Measurements from ENCODE around the gene CHIC1. TPM values are rescaled to one million over a fixed set of nuclear protein-coding genes. Genes with fewer than 3 reads are reported as not detected.
A peak's percentile ranks its signal among the peaks of the same experiment; 100 is the strongest.
"Not testable (repeated sequence)": the region's sequence is repeated elsewhere in the genome, so short reads cannot be mapped to it uniquely, and the experiment has no call there.

CHIC1 gene
- total RNA-seq, 1 donor from 2014 or later: 17.8 TPM

DNA sequence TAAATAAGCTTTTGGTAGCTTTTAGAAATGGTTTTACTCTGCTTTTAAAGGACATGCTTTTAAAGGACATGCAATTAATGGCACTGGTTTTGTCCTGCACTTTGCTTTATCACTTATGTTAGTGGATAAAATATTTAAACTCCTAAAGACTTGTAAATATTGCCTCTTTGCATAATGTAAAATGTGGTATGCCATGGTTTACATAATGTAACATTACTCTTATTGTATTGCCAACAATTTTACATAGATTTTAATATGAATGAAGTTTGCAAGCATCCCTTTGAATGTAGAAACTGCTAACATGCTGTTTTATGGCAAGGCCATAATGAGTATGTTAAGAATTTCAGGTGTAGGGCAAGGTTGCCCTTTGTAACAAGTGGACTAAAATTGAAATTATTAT lies 118.4 kb downstream of the CHIC1 start:
- Mint-ChIP-seq H3K27ac (no peak overlapping the region), H3K4me3 (no peak overlapping the region), H3K36me3 (no peaks in the 10 kb centered on the region), H3K27me3 (ENCODE audit: insufficient read depth, low read depth) (no peaks in the 10 kb centered on the region), H3K4me1 (no peaks in the 10 kb centered on the region), H3K9me3 (peaks cover 8% of the 10 kb centered on the region)
- Histone ChIP-seq H3K79me2 (ENCODE audit: low read depth) (no peaks in the 10 kb centered on the region), H3K9me3 (ENCODE audit: low read depth) (peaks cover 5% of the 10 kb centered on the region), H4K20me1 (ENCODE audit: low read depth) (no peaks in the 10 kb centered on the region), H3K4me1 (no peaks in the 10 kb centered on the region), H2AFZ (replicated peaks) (no peak overlapping the region), H3K9ac (no peak overlapping the region), H3K27ac (no peak overlapping the region), H3K4me2 (no peak overlapping the region), H3F3A (ENCODE audit: low read depth) (no peaks in the 10 kb centered on the region), H3K27me3 (no peaks in the 10 kb centered on the region), H3K36me3 (no peaks in the 10 kb centered on the region), H3K4me3 (no peak overlapping the region)
- TF ChIP-seq, protein P1, sequence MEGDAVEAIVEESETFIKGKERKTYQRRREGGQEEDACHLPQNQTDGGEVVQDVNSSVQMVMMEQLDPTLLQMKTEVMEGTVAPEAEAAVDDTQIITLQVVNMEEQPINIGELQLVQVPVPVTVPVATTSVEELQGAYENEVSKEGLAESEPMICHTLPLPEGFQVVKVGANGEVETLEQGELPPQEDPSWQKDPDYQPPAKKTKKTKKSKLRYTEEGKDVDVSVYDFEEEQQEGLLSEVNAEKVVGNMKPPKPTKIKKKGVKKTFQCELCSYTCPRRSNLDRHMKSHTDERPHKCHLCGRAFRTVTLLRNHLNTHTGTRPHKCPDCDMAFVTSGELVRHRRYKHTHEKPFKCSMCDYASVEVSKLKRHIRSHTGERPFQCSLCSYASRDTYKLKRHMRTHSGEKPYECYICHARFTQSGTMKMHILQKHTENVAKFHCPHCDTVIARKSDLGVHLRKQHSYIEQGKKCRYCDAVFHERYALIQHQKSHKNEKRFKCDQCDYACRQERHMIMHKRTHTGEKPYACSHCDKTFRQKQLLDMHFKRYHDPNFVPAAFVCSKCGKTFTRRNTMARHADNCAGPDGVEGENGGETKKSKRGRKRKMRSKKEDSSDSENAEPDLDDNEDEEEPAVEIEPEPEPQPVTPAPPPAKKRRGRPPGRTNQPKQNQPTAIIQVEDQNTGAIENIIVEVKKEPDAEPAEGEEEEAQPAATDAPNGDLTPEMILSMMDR (IDR thresholded peaks at IDR 0.05): no peak
- TF ChIP-seq EZH2phosphoT487 (IDR thresholded peaks at IDR 0.05): no peak
- no peak for DNase-seq (ENCODE audit: low spot score)

DNA sequence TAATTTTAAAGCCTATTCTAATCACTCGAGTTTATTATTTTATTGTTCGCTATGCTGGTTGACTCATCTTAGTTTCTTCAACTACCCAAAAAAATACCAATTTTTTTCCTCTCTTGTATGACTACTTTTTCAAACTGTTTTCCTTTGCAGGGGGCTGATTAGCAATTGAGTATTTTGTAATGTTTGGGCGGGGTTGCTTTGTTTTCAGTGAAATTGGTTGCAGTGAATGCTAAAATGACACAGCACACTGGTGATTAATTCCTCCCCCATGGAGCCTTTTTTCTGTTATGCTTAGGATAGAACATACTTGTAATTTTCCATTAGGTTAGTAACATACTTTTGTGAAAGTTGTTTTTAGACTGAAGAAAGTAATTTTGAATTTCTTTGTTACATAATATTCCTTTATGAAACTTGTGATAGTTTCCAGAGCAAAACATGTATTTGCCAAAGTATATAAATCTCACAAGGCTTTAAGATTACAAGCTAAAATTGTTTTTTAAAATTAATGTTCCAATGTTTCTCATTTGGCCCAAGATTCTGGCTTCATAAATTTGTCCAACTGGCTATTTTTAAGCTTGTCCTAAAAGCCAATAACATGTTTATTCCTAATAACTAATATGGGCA lies 120.4 kb downstream of the CHIC1 start:
- no peaks in the 10 kb centered on the region for H3F3A ChIP-seq (ENCODE audit: low read depth)
- H3K9ac ChIP-seq: no peak overlapping the region
- Mint-ChIP-seq H3K4me3 (no peak overlapping the region), H3K27ac (no peak overlapping the region), H3K27me3 (ENCODE audit: insufficient read depth, low read depth) (no peaks in the 10 kb centered on the region), H3K4me1 (no peaks in the 10 kb centered on the region), H3K36me3 (peaks cover 2% of the 10 kb centered on the region), H3K9me3 (peaks cover 2% of the 10 kb centered on the region)
- no peak for TF ChIP-seq EZH2phosphoT487 (IDR thresholded peaks at IDR 0.05)
- TF ChIP-seq, protein P1 (IDR thresholded peaks at IDR 0.05): no peak
- TF ChIP-seq EZH2 (IDR thresholded peaks at IDR 0.05): no peak
- H3K79me2 ChIP-seq (ENCODE audit: low read depth): no peaks in the 10 kb centered on the region
- DNase-seq (ENCODE audit: low spot score): no peak
- peaks cover 10% of the 10 kb centered on the region for H3K9me3 ChIP-seq (ENCODE audit: low read depth)
- no peak overlapping the region for H3K4me3 ChIP-seq
- H4K20me1 ChIP-seq (ENCODE audit: low read depth): no peaks in the 10 kb centered on the region
- no peaks in the 10 kb centered on the region for H3K27me3 ChIP-seq
- H2AFZ ChIP-seq (replicated peaks): no peak overlapping the region
- H3K36me3 ChIP-seq: no peaks in the 10 kb centered on the region
- no peak overlapping the region for H3K4me2 ChIP-seq
- no peaks in the 10 kb centered on the region for H3K4me1 ChIP-seq
- no peak overlapping the region for H3K27ac ChIP-seq

DNA sequence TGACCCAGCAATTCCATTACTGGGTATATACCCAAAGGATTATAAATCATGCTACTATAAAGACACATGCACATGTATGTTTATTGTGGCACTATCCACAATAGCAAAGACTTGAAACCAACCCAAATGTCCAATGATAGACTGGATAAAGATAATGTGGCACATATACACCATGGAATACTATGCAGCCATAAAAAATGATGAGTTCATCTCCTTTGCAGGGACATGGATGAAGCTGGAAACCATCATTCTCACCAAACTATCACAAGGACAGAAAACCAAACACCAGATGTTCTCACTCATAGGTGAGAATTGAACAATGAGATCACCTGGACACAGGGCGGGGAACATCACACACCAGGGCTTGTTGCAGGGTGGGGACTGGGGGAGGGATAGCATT lies 144.0 kb downstream of the CHIC1 start:
- H3K27ac ChIP-seq; H3K27me3 Mint-ChIP-seq (ENCODE audit: insufficient read depth, low read depth); H3K4me3 ChIP-seq; H3K4me2 ChIP-seq; H2AFZ ChIP-seq (replicated peaks); H3K36me3 ChIP-seq; H3K79me2 ChIP-seq (ENCODE audit: low read depth); H3K36me3 Mint-ChIP-seq; H3K9me3 ChIP-seq (ENCODE audit: low read depth); DNase-seq (ENCODE audit: low spot score); H3F3A ChIP-seq (ENCODE audit: low read depth); H3K4me1 ChIP-seq; H3K9ac ChIP-seq; H3K27ac Mint-ChIP-seq; H4K20me1 ChIP-seq (ENCODE audit: low read depth); H3K4me3 Mint-ChIP-seq; H3K27me3 ChIP-seq; H3K4me1 Mint-ChIP-seq: not testable (repeated sequence)
- peaks cover 29% of the 10 kb centered on the region for H3K9me3 Mint-ChIP-seq

DNA sequence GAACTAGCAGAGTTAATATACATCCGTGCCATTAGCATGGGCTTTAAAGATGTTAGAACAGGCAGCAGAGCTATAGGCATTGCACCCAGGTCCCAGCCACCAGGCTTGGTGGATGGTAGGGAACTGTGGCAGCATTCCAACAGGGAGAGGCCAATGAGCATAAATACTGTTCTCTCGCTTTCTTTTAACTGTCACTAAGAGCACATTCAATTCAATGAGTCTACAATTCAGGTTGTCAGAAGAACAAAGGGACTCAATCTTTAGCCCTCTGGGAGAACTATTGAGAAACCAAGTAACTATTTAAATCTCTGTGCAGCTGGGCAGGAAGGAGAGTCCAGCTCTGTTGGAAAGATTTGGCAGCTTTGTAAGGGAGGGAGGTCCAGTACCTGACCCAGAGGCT lies 165.6 kb downstream of the CHIC1 start:
- no peak overlapping the region for H3K4me3 ChIP-seq
- no peak overlapping the region for H3K9ac ChIP-seq
- H3F3A ChIP-seq (ENCODE audit: low read depth): peaks cover 14% of the 10 kb centered on the region
- H4K20me1 ChIP-seq (ENCODE audit: low read depth): no peaks in the 10 kb centered on the region
- Mint-ChIP-seq H3K36me3 (no peaks in the 10 kb centered on the region), H3K4me1 (peaks cover 11% of the 10 kb centered on the region), H3K27me3 (ENCODE audit: insufficient read depth, low read depth) (no peaks in the 10 kb centered on the region), H3K9me3 (peaks cover 2% of the 10 kb centered on the region), H3K27ac (no peak overlapping the region), H3K4me3 (no peak overlapping the region)
- no peaks in the 10 kb centered on the region for H3K79me2 ChIP-seq (ENCODE audit: low read depth)
- no peaks in the 10 kb centered on the region for H3K27me3 ChIP-seq
- peak overlapping the region; percentile 17 for H3K4me2 ChIP-seq
- no peak overlapping the region for H2AFZ ChIP-seq (replicated peaks)
- peaks cover 17% of the 10 kb centered on the region for H3K4me1 ChIP-seq
- no peaks in the 10 kb centered on the region for H3K9me3 ChIP-seq (ENCODE audit: low read depth)
- TF ChIP-seq EZH2 (IDR thresholded peaks at IDR 0.05) (no peak), EZH2phosphoT487 (IDR thresholded peaks at IDR 0.05) (no peak)
- TF ChIP-seq, protein P1 (IDR thresholded peaks at IDR 0.05): no peak
- H3K27ac ChIP-seq: peak overlapping the region; percentile 76
- DNase-seq (ENCODE audit: low spot score): peak; percentile 38
- H3K36me3 ChIP-seq: no peaks in the 10 kb centered on the region

Other genes with a start within 250 kb of the CHIC1 start
- 0.92 TPM in 1 of 2 replicates, not detected in the other for gene CDX4, start 116.1 kb upstream of the CHIC1 start, total RNA-seq (ENCODE audit: low replicate concordance)

Measured in neural progenitor cell (in vitro differentiated cells).